ENCODE results near the gene SPNS2. TPM values are rescaled to one million over a fixed set of nuclear protein-coding genes. Genes with fewer than 3 reads are reported as not detected.
A peak's percentile ranks its signal among the peaks of the same experiment; 100 is the strongest.

Gene SPNS2
- total RNA-seq, 1 experiment from 2014 or later, result 33.8 TPM

- TF ChIP-seq, protein P1, sequence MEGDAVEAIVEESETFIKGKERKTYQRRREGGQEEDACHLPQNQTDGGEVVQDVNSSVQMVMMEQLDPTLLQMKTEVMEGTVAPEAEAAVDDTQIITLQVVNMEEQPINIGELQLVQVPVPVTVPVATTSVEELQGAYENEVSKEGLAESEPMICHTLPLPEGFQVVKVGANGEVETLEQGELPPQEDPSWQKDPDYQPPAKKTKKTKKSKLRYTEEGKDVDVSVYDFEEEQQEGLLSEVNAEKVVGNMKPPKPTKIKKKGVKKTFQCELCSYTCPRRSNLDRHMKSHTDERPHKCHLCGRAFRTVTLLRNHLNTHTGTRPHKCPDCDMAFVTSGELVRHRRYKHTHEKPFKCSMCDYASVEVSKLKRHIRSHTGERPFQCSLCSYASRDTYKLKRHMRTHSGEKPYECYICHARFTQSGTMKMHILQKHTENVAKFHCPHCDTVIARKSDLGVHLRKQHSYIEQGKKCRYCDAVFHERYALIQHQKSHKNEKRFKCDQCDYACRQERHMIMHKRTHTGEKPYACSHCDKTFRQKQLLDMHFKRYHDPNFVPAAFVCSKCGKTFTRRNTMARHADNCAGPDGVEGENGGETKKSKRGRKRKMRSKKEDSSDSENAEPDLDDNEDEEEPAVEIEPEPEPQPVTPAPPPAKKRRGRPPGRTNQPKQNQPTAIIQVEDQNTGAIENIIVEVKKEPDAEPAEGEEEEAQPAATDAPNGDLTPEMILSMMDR (conservative IDR thresholded peaks at IDR 0.05), result no peak
- TF ChIP-seq EZH2 (IDR thresholded peaks at IDR 0.05; ENCODE audit: low read depth), result no peak
- BruUV-seq (replicated peaks), result no TSS peak
- Histone ChIP-seq H3K9me2 (ENCODE audit: insufficient read depth) (no peaks in the 10 kb centered on the region), H3K4me1 (replicated peaks; ENCODE audit: insufficient read depth) (peaks cover 86% of the 10 kb centered on the region), H3K4me2 (peak overlapping the region; percentile 57), H4K20me1 (ENCODE audit: insufficient read depth) (no peaks in the 10 kb centered on the region), H3K27me3 (ENCODE audit: insufficient read depth, low read depth) (no peaks in the 10 kb centered on the region), H2AFZ (no peak overlapping the region), H3K36me3 (ENCODE audit: low read depth) (no peaks in the 10 kb centered on the region), H3K79me2 (ENCODE audit: low read depth) (peaks cover 2% of the 10 kb centered on the region), H3K27ac (peak overlapping the region; percentile 97), H3K9me3 (ENCODE audit: insufficient read depth, low read depth) (no peaks in the 10 kb centered on the region), H3K4me3 (no peak overlapping the region), H3F3A (ENCODE audit: insufficient read depth, low read depth) (peaks cover 90% of the 10 kb centered on the region)
- CTCF ChIA-PET, result no interaction called here
- intact Hi-C loops (cut with micrococcal nuclease; ENCODE audit: unreplicated experiment), result no loop called here
- DNase-seq, result peak; percentile 67 to 99
- POLR2A ChIA-PET (ENCODE audit: unreplicated experiment), result interaction anchor here (0.7 to 0.8 kb wide), 2 partner anchors 26 to 441 kb away, joined by 3 to 5 read pairs; no protein-coding TSS in a partner anchor
Measured at GRCh38 chr17:4492721-4493561, 5.7 kb upstream of the SPNS2 start.

DNA sequence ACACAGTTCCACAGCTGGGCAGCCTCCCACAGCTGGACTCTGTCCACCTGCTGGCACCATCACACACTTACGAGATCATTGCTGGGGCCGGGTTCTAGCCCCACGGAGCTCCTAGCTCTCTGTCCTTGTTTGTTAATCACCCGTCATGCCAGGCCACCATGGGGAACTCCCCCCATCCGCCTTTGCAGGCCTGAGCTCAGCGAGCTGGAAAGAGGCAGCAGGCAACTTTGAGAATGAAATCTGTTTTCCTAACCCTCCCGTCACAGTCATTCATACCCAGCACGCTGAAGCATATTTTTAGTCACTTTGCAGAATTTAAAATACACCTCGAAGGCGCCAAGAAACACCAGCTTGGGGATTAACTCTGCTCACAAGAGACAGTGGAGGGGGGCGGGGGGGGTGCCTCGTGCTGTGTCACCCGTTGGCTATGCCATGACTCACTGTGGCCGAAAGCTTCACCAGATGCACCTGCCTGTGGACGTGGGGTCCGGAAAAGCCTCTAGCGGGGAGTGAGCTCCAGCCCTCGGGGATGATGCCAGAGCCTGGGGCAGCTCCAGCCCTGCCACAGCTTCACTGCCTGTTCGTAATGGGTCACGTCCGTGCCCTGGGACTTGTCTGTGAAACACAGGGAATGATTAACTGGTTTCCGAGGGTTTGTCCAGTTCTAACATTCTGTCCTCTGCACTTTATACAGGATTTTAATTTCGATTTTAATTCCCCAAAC, 1.4 kb upstream of the SPNS2 start:
- CTCF ChIA-PET, result interaction anchor here (0.6 to 0.7 kb wide), 4 partner anchors 13 to 352 kb away, joined by 4 to 7 read pairs (median 4); no protein-coding TSS in a partner anchor
- POLR2A ChIA-PET (ENCODE audit: unreplicated experiment), result interaction anchor here (0.6 to 1.0 kb wide), 6 partner anchors 14 to 385 kb away, joined by 3 to 11 read pairs (median 4); no protein-coding TSS in a partner anchor
- peak overlapping the region; percentile 78 for H3K27ac ChIP-seq
- H3K79me2 ChIP-seq (ENCODE audit: low read depth), result peaks cover 37% of the 10 kb centered on the region
- no peaks in the 10 kb centered on the region for H3K9me2 ChIP-seq (ENCODE audit: insufficient read depth)
- no peak overlapping the region for H2AFZ ChIP-seq
- H3K36me3 ChIP-seq (ENCODE audit: low read depth), result no peaks in the 10 kb centered on the region
- no peak for TF ChIP-seq EZH2 (IDR thresholded peaks at IDR 0.05; ENCODE audit: low read depth)
- TF ChIP-seq, protein P1 (conservative IDR thresholded peaks at IDR 0.05), result no peak
- intact Hi-C loops (cut with micrococcal nuclease; ENCODE audit: unreplicated experiment), result loop anchor here (2.0 to 5.0 kb wide), 4 partner anchors 14 to 130 kb away; no protein-coding TSS in a partner anchor
- peaks cover 64% of the 10 kb centered on the region for H3K4me1 ChIP-seq (replicated peaks; ENCODE audit: insufficient read depth)
- DNase-seq, result peak; percentile 84 to 94
- no peaks in the 10 kb centered on the region for H3K9me3 ChIP-seq (ENCODE audit: insufficient read depth, low read depth)
- BruUV-seq (replicated peaks), result no TSS peak
- no peaks in the 10 kb centered on the region for H3K27me3 ChIP-seq (ENCODE audit: insufficient read depth, low read depth)
- peak overlapping the region; percentile 94 for H3K4me2 ChIP-seq
- H4K20me1 ChIP-seq (ENCODE audit: insufficient read depth), result no peaks in the 10 kb centered on the region
- peak overlapping the region; percentile 66 for H3K4me3 ChIP-seq
- H3F3A ChIP-seq (ENCODE audit: insufficient read depth, low read depth), result peaks cover 61% of the 10 kb centered on the region

Measured in PC-9 (cell line).